GM18498 (cell line): ENCODE data around the gene COL4A2.

Source experiments
- ATAC-seq: cut with Tn5 transposase; IDR thresholded peaks from one replicate; pipeline ENCODE4 v1.9.1; 2021; ENCODE audit warnings: mild to moderate bottlenecking, moderate library complexity; ENCODE audit not compliant: unreplicated experiment

Gene COL4A2

DNA sequence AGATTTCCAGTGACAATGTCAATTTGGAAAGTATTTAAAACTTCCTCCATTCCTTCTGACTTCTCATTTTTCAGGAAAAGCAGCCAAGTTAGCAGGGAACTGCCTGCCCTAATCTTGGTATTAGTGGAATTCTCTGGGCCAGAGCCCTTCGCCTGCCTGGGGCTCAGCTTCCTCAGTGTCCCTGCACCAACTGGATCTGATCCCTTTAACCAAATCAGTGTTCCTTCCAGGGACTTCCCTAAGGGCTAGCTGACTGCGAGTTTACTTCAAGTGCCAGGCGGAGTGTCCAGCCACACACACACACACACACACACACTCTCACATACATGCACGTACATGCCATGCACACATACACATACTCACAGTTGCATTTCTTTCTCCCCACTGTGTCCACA, 234.4 kb downstream of the COL4A2 start:
- no peak for ATAC-seq

DNA sequence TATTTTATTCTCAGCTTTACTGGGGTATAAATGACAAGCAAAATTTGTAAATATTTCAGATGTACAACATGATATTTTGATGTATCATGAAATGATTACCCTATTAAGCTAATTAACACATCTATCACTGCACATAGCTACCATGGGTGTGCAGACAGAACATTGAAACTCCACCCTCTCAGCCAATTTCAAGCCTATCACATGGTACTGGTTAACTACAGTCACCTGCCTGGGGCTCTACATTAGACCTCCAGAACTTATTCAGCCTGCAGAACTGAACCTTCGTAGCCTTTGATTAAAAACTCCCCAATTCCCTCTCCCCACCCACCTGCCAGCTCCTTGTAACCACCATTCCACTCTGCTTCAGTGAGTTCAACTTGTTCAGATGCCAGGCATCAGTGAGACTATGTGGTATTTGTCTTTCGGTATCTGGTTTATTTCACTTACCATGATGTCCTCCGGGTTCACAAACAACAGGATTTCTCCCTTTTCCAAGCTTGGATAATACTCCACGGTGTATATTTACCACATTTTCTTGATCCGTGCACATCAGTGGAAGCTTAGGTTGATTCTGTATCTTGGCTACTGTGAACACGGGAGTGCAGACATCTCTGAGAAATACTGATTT, 235.2 kb downstream of the COL4A2 start:
- ATAC-seq: no peak

DNA sequence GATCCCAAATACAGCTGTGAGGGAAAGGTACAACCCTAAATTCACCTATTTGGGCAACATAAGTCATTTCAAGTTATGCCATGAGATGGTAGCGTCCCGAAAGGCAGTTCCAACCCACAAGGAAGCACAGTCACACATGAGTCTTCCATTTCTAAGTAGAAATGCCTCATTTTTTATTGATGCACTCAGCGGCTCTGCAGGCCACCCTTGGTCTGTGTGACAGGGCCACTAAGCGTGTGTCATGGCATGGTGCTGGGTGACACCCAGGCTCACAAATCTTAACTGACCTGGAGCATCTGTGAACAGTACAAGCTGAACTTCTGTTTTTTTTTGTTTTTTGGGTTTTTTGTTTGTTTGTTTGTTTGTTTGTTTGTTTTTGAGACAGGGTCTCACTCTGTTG, 239.3 kb downstream of the COL4A2 start:
- no peak for ATAC-seq

DNA sequence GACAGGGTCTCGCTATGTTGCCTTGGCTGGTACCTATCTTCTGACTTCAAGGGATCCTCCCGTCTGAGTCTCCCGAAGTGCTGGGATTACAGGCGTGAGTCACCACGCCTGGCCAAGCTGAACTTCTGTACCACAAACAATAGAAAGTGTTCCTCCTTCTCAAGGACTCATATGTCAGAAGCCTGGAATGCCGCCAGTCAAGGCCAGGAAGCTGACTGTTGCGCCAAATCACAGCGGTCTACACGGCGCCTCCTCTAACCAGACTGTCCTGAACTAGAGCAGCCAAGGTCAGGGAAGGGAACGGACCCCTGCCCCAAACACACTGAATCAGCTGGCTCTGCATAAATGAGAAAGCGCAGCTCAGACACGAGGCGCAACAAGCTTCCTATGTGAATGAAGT, 239.8 kb downstream of the COL4A2 start:
- no peak for ATAC-seq

DNA sequence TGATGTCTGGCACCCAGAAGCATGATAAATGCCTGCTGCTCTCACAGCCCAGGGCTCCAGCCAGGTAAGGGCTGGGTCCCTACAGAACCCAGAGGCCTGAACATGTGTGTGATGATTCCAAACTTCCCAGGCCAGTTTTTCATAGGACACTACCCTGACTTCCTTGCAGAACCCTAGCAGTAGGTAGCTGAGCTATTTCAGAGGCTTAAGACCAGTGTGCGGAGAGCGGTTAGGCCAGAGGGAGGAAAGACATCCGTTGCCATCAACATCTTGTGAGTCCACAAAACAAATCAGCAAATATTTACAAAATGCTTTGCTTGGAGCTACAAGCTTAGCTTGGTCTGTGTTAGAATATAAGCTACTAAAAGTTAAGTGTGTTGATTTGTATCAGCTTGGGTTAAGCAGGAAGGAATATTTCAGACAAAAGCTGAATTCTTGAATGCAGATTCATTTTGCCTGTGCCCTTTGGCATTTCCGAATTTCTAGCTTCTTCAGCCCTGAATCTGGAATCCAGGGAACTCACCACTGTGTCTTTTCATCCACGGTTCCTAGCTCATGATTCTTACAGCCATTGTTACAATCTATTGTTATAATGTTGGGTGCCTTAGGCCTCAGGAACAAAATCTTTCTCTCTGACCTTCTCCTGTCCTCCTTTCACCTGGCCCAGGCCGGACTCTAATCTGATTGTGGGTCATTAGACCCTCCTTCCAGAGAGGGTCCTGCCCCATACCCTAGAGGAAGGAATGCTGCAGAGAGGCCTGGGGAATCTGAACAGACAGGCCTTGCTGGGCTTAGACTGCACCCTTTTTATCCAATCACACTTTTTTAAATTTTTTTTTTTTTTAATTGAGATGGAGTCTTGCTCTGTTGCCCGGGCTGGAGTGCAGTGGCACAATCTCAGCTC, 242.1 kb downstream of the COL4A2 start:
- ATAC-seq: no peak

DNA sequence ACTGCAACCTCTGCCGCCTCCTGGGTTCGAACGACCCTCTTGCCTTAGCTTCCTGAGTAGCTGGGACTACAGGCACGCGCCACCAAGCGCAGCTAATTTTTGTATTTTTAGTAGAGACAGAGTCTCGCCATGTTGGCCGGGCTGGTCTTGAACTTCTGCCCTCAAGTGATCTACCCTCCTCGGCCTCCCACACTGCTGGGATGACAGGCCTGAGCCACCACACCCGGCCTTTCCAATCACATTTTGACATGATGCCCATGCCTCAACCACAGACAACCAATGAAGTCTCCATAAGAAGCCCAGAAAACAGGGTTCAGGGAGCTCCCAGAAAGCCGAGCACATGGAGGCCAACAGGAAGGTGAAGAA, 242.7 kb downstream of the COL4A2 start:
- no peak for ATAC-seq

DNA sequence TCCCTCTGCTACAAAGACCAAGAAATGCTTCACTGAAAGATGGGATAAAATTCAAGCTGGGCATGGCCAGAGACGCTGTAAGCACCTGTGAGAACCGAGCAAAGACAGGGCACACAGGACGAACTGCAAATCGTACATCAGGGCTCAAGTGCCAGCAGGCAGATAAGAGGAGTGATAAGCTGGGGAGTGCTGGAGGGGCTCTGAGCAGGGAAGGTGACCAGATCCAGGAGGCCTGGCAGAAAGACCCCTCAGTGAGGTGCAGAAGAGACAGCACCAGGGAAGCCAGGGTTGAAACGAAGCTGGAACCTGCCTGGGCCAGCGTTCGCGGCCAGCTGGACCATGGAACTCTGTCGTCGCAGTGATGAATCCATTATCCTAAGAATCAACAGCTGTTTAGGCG, 244.2 kb downstream of the COL4A2 start:
- no peak for ATAC-seq

DNA sequence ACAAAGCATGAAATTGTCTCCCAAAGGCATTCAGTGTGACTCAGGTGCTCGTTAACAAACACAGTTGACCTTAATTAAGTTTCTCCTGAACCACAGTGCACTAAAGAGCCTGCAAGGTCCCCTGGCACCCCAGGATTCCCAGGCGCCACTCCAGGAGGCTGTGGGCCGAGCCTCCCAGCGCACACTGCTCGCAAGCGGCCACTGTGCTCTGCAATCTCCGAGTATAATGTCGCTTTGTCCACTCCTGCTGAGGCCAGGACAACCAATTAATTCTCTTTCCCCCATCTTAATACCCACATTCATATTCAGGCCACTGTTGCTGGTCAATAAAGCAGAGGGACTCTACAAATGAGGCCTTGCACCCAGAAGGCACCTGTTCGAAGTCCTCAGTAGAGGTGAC, 245.7 kb downstream of the COL4A2 start:
- ATAC-seq: no peak

DNA sequence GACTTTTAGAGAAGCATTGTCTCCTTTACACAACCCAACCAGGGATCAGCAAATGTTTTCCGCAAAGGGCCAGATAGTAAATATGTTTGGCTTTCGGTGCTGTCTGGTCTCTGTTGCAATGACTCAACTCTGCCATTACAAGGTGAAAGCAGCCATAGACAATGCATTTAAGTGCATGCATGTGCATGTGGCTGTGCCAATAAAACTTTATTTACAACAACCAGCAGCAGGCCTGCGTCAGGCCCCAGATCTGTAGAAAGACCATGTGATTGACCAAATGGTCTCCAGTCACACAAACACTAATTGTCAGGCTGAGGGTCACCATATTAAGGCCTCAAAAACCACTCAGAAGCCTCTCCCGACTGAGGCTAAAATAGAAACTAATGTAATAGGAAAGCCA, 246.3 kb downstream of the COL4A2 start:
- ATAC-seq: no peak

DNA sequence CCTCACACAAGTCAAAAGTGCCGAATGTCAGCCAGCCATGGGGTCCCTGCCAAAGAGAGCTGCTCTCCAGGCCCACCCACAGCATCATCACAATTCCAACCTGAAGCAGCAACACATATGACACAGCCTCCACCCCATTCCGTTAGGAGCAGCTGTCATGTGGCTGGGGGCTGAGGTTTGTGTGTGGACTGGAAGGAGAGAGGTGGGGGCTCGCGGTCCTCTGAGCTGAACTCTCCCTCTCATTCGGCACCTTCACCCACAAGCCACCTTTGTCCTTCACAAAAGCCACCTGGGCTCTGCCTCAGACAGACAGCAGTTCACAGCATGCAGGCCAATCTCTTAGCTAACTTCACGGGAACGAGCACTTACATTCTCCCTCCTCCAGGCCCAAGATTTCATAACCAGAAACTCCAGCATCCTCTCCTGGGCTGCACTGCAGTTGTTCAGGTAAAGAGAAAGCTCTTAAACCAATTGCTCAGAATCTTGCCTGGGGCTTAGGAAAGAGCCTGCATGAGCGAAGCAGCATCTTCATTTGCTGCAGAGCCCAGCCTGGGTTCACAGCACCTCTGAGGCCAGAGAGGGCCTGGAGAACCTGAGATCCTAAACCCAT, 247.2 kb downstream of the COL4A2 start:
- no peak for ATAC-seq

DNA sequence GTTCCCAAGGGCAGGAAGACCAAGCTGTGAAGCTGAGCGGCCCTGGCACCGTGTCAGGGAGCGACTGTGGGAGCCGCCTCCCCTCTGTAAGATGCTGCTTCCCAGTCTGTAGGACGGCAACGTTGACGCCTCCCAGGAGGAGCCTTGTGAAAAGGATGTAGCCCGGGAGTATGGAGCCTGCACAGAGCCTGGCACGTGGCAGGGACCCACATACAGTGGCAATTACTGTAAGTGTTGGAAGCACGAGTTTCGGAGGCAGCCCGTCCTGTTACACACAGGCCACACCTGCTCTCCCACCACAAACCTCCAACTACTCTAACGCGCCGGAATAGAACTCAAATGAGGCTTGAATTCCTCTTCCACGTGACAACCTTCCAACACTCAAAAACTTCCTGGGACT, 247.9 kb downstream of the COL4A2 start:
- ATAC-seq: no peak

DNA sequence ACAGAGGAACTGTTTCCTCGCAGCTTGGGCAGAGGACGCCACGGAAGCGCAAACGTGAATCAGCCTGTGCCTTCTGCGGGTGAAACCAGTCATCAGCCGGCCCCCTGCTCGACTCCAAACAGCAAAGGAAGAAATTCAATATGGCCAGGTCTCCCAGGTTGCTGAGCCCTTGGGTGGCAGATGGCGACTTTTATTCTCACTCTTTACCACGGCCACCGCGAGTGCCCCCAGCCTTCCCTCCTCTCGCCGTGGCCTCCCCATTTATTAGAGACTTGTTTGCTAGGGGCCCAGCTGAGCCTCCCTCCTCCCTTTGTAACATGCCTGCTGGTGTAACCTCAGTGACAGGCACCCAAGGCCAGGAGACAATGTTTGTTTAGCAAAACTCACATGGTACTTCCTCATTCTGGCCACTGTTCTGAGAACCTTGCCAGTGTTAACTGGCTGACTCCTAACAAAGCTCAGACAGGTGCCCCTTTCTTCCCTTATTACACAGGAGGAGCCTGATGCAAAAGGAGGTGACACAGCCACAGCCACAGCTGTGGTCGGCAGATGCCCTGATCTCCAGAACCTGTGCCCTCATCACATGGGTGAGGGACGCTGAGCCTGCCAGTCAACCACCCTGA, 248.6 kb downstream of the COL4A2 start:
- no peak for ATAC-seq

DNA sequence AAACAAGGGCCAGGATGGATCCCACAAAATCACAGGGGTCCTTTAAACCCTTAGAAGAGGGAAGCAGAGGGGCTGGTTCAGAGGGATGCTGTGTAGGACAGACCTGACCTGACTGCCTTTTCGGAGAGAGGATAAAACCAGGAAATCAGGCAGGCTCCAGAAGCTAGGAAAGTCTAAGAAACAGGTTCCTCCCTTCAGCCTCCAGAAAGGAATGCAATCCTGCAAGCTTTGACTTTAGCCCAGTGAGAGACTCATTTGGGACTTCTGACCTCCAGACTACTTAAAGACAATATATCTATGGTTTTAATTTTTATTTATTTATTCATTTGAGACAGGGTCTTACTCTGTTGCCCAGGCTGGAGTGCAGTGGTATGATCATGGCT, 249.1 kb downstream of the COL4A2 start:
- ATAC-seq: no peak

DNA sequence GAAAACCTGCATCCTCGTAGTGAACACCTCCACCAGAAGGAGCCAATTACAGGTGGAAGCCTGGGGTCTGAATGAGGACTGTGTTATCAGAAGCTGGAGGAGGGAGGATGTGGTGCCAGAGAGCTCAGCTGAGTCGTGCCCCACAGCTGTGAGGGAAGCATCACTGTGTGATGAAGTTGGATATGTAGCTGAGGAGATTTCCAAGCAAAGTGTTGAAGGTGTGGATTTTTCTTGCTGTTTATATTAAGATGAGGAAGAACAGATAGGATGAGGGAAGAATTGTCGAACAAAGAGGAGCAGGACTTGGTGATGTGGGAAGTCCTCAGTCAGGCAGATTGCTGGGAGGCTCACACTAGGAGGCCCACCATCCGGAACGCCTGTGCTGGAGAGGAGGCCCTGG, 250.0 kb downstream of the COL4A2 start:
- no peak for ATAC-seq

DNA sequence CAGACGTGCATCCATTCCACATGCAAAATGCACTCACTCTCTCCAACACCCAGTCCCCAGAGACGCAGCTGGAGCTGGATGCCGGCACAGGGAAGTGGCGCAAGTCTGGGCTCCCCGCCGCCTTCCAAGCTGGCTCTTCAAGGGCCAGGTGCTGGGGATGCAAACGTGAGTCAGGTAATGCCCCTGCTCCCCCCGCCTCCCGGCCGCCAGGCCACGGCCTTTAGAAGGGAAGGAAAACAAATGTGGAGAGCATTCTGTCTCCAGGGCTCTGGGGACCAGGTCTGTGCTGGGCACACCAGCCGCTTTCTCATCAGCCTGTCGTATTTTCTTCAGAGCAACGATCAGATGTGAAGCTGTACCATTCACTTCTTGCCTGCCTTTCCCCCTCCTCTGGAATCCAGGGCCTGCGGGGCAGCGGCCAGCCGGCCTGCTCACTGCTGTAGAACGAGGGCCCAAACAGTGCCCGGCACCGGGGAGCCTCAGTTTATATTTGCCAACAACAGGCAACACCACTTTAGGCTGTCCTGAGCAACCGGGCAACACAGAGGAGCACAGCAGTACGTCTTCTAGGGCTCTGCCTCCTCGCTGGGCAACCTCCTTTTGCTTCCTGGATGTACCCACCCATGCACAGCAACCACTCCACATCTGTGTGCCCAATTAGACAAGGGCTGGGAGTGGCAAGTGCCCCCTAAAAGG, 250.7 kb downstream of the COL4A2 start:
- ATAC-seq: no peak

DNA sequence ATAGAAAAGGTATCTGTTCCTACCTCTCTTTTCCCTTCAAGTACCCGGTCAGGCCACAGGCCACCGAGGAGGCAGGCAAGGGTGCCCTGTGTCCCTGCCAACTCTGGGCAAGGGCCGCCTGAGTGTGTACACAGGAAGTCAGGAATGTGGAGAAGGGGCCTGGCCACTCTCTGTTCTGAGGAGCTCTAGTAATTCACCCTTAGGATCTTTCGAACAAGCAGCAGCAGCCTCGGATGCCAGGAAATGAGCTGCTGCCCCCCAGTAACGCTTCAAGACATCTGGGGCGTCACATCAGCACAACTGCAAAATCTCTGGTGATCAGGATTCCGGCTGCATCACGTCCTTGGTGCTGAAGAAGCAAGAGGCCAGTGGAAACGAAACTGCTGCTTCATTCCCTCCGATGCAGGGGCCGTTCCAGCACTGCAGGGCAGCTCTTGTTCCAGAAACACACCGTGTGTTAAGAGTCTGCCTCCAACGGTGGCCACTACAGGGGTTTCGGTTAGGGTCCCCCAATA, 252.4 kb downstream of the COL4A2 start:
- ATAC-seq: no peak

DNA sequence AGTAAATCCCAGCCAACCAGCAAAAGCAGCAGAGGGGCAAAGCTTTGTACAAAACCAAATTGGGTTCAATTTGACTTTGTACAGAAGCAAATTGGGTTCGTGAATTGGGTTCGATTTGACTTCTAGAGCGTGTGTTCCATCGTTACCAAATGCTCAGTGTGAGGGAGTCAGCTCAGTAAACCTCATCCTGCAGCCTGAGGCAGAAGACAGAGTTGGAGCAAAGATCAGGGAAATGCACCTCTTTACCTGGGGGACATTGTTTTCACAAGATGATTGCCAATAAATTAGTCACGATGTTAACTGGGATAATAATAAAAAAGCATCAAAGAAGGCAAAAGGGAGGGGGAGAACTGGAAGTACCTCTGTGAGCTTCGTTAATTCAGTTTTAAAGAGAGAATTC, 252.9 kb downstream of the COL4A2 start:
- no peak for ATAC-seq

DNA sequence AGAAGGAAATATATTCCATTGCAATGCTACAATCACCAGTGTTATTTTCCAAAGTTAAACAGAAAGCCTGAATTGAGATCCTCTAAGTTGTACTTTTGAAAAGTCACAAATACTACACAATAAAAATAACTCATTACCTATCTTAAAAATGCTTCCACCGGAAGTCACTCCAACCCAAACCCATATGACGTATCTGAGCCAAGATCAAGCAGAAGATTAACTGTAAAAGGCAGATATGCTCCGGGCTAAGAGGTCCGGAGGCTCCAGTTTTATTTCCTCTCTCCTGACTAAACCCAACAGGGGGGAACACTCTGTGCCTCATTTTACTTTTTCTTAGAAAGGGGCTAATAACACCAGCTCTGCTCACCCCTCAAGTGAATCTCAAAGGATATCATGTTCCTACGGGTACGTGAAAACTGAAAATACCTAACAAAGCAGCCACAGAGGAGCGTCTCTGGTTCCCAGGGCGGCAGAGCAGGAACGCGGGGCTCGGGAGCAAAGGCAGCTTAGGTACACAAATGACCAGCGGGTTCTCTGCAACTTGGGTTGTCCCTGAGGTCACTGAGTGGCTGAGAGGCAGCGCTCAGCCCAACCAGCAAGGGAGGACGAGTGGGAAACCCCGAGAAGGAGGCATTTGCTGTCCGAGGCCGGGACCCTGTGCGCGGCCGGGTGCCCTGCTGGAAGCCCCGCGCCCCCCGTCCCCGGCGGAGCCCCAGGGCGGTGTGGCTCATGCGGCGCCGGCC, 253.7 kb downstream of the COL4A2 start:
- peak; percentile 31 for ATAC-seq

DNA sequence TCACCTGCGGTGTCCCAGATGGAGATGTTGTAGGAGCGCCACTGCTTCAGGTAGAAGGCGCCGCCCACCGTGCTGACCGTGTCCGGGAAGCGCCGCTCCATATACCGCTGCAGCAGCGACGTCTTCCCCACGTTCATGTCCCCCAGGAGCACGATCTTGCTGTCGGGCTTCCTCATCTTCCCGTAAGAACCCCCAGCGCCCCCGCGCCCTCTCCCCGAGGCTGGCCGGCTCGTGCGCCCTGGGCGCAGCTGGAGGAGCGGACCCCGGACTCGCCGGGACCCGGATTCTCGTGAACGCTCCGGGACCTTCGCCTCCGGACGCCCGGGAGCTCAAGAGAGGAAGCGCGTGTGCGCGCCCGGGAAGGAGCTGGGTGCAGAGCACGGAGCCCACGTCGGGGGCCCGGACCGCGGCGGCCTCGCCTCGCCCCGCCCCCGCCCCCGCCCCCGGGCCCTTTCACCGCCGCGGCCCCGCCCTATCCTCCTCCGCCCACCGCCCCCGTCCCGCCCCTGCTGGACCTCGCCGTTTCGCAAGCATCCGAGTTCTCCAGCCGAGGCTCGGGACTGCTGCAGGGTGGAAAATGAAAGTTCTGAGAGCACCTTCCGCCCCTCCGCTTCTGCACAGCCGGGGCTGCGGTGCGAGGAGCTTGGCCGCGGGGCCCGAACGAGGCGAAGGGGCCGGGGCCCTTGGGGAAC, 254.4 kb downstream of the COL4A2 start, which contains the start of gene RAB20:
Gene RAB20 (minus strand): TSS at position 379 of the 692 bp plus-strand sequence. CDS start 203 bp downstream, at position 176.
- peak; percentile 79 for ATAC-seq
